ENCODE data around the gene GPS1.

DNA sequence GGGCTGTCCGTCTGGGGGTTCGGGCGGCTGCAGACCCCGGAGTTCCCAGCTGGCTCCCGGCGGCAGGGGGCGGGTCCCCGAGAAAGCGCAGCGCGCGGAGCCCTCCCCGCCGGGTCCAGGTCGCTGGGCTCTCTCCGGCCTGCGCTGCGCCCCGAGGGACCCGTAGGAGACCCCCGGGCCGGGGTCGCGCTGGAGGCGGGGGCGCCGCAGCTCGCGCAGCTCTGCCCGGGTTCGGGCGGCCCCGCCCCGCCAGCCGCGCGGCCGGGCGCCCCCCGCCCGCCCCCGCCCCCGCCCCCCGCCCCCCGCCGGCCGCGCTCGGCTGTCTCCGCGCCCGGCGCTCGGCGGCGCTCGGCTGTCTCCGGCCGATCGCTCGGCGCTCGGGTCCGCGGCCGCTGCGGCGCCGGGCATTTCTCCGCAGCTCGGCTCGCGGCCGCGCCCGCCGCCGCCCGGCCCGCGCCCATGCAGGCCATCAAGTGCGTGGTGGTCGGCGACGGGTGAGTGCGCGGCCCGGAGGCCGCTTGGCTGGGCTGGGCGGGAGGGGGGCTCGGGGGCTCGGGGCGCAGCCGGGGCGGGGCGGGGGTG lies 20.3 kb upstream of the GPS1 start, which contains the start of gene RAC3:
- TF ChIP-seq EZH2 (IDR thresholded peaks at IDR 0.05; ENCODE audit: borderline replicate concordance, low read length) (no peak), CTCF (IDR thresholded peaks at IDR 0.05; ENCODE audit: low read length) (no peak)
